ACC112 (cell line): ENCODE results near the gene MACF1.
A peak's percentile ranks its signal among the peaks of the same experiment; 100 is the strongest.
"Not testable (repeated sequence)": the region's sequence is repeated elsewhere in the genome, so short reads cannot be mapped to it uniquely, and the experiment has no call there.

Experiments used
- H2AFZ ChIP-seq: fragments of 200-600 bp; sonication (generic); one replicate; pipeline ENCODE4 v1.6.0; 2017; ENCODE audit warnings: antibody characterized with exemption, low read length; ENCODE audit not compliant: unreplicated experiment
- H3K27ac ChIP-seq: fragments of 200-600 bp; sonication (generic); 2 replicates; pipeline ENCODE4 v1.5.1; 2014; ENCODE audit warnings: low read depth, mild to moderate bottlenecking, antibody characterized with exemption, low read length, moderate library complexity
- H3K27me3 ChIP-seq: fragments of 200-600 bp; sonication (generic); 2 replicates; pipeline ENCODE4 v1.6.1; 2014; ENCODE audit warnings: mild to moderate bottlenecking, antibody characterized with exemption, low read length, moderate library complexity, mixed read lengths; ENCODE audit not compliant: insufficient read depth
- H3K36me3 ChIP-seq: fragments of 200-600 bp; sonication (generic); 2 replicates; pipeline ENCODE4 v1.6.1; 2016; ENCODE audit warnings: mild to moderate bottlenecking, antibody characterized with exemption, low read length, moderate library complexity, mixed read lengths; ENCODE audit not compliant: insufficient read depth
- H3K4me1 ChIP-seq: fragments of 200-600 bp; sonication (generic); one replicate; pipeline ENCODE4 v1.6.1; 2016; ENCODE audit warnings: low read length, mixed read lengths; ENCODE audit not compliant: insufficient read depth, unreplicated experiment, control insufficient read depth
- H3K4me3 ChIP-seq: fragments of 200-600 bp; sonication (generic); 2 replicates; pipeline ENCODE4 v1.5.1; 2014; ENCODE audit warnings: mild to moderate bottlenecking, low read depth, low read length
- H3K79me2 ChIP-seq: fragments of 200-600 bp; sonication (generic); one replicate; pipeline ENCODE4 v1.6.0; 2016; ENCODE audit warnings: low read length; ENCODE audit not compliant: control insufficient read depth, unreplicated experiment, insufficient read depth

Gene MACF1

DNA sequence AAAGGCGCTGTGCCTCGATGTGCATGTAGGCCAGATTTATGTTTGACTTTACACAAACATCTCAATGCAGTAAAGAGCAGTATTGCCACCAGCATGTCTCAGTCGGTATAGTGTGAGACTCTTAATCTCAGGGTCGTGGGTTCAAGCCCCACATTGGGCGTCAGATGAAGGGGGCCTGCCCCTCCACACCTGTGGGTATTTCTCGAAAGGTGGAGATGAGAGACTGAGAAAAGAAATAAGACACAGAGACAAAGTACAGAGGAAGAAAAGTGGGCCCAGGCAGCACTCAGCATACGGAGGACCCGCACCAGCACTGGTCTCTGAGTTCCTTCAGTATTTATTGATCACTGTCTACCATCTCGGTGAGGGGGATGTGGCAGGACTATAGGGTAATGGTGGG is 299.9 kb downstream of the MACF1 start:
- H3K79me2 ChIP-seq, H3K4me3 ChIP-seq, H3K36me3 ChIP-seq, H3K27ac ChIP-seq, H3K4me1 ChIP-seq, H3K27me3 ChIP-seq, H2AFZ ChIP-seq: not testable (repeated sequence)

DNA sequence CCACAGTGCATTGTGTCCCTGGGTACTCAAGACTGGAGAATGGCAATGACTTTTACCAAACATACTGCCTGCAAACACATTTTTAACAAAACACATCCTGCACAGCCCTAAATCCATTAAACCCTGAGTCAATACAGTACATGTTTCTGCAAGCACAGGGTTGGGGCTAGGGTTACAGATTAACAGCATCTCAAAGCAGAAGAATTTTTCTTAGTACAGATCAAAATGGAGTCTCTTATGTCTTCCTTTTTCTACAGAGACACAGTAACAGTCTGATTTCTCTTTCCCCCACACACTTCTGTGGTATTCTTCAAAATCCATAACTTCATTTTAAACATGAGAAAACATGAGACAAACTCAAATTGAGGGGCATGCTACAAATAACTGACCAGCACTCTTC is 300.8 kb downstream of the MACF1 start:
- Histone ChIP-seq H3K79me2 (no peaks in the 10 kb centered on the region), H3K4me3 (no peak overlapping the region), H3K4me1 (peaks cover 9% of the 10 kb centered on the region), H3K36me3 (no peaks in the 10 kb centered on the region), H2AFZ (no peak overlapping the region), H3K27me3 (no peaks in the 10 kb centered on the region), H3K27ac (no peak overlapping the region)

DNA sequence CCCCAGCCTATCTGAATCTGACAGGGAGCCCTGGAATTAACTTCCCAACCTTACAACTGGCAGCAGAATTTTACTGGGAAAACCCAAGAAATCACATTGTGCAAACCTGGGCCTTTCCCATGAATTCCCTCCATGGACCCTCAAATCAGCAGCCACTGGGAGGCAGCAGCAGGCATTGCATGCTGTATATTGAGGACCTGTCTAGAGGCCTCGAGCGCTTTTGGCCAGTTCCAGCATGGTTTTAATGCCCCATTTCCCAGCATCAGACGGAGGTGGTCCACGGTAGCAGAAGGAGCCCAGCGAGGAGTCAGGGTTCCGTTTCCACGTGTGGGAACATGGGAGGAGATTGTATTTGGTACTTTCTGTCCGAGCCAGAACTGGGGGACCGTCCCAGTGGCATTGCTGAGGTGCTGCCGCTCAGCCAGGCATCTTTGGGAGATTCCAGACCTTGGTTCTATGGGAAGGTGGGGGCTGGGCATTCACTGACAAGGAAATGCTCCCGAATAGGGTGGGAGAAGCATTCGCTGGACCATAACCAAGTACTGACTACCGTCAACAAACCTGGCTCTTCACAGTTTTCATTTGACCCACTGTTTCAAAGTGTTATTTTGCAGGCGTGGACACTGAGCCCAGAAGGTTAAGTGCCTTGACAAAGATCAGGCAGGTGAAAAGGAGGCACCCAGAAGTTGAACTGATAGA is 302.9 kb downstream of the MACF1 start:
- H3K4me1 ChIP-seq, result peaks cover 6% of the 10 kb centered on the region
- H3K27ac ChIP-seq, result no peak overlapping the region
- no peaks in the 10 kb centered on the region for H3K36me3 ChIP-seq
- H3K4me3 ChIP-seq, result no peak overlapping the region
- H2AFZ ChIP-seq, result no peak overlapping the region
- H3K27me3 ChIP-seq, result no peaks in the 10 kb centered on the region
- no peaks in the 10 kb centered on the region for H3K79me2 ChIP-seq

DNA sequence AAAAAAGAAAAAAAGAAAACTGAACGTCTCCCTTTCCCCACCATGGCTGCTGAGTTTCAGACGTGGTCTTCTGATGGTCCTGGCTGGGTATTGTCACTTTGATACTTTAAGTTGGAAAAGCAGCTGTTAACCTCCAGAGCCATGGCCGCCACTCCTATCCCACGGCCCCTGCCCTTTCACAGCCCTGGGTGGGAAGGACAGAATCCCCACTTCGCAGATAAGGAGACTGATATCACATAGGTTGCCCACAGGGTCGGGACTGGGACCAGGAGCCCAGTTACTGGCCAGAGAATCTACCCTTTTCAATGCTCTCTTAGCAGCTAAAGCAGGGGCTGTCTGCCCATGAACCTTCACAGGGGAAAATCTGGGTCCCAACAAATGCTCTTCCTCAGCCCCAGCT is 303.8 kb downstream of the MACF1 start:
- H3K36me3 ChIP-seq, result no peaks in the 10 kb centered on the region
- no peak overlapping the region for H3K4me3 ChIP-seq
- H3K4me1 ChIP-seq, result peaks cover 6% of the 10 kb centered on the region
- H3K27ac ChIP-seq, result no peak overlapping the region
- no peaks in the 10 kb centered on the region for H3K27me3 ChIP-seq
- no peak overlapping the region for H2AFZ ChIP-seq
- no peaks in the 10 kb centered on the region for H3K79me2 ChIP-seq

DNA sequence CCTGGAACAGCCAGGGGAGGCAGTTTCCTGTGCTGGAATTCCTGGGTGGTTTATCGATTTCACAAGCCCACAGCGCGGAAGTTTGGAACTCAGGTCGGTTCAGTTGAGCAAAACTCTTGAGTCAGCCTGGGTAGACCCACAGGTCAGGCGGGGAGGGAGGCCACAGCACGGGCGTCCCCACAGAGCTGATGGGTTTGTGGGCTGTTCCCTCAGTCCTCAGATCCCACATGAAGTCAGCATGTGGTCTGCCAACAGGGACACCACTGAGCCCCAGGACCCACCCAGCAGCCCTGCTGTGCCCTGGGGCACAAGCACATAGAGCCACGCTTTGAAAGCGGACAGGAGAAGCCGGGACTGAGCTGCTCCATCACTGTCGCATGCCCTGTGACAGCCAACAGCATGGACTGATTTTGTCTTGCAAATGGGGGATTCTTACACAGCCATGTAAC is 304.4 kb downstream of the MACF1 start:
- Histone ChIP-seq H3K36me3 (no peaks in the 10 kb centered on the region), H2AFZ (no peak overlapping the region), H3K27me3 (no peaks in the 10 kb centered on the region), H3K4me3 (no peak overlapping the region), H3K4me1 (peaks cover 6% of the 10 kb centered on the region), H3K27ac (no peak overlapping the region), H3K79me2 (no peaks in the 10 kb centered on the region)

DNA sequence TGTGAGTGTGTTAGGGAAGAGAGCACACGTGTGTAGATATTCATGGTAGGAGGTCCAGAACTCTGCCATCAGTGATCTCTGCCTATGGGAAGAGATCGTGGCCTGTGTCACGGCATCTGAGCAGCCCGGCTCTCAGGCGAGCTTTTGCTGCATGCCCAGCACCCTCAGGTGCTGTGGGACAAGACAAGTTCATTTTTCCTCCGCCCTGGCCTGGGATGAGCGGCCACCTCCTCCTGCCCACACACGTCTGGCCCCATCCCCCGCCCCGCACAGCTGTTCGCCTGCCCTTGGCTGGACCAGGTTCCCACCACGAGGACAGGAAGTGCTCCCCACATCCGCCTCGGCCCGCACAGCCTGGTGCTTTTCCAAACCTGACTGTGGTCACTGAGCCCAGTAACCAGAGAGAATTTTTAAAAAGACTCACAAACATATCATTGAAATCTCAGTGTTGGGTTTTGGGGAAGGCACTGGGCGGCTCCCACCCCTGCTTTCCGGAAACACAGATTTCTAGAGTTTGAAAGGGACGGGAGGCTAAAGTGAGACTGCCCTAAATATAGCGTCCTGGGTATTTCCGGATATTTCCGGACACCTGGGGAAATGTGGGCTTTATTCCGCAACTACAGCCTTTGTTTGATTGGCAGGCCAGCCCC is 305.0 kb downstream of the MACF1 start:
- H2AFZ ChIP-seq, result no peak overlapping the region
- no peak overlapping the region for H3K27ac ChIP-seq
- no peaks in the 10 kb centered on the region for H3K36me3 ChIP-seq
- H3K27me3 ChIP-seq, result no peaks in the 10 kb centered on the region
- H3K79me2 ChIP-seq, result no peaks in the 10 kb centered on the region
- peaks cover 6% of the 10 kb centered on the region for H3K4me1 ChIP-seq
- no peak overlapping the region for H3K4me3 ChIP-seq

DNA sequence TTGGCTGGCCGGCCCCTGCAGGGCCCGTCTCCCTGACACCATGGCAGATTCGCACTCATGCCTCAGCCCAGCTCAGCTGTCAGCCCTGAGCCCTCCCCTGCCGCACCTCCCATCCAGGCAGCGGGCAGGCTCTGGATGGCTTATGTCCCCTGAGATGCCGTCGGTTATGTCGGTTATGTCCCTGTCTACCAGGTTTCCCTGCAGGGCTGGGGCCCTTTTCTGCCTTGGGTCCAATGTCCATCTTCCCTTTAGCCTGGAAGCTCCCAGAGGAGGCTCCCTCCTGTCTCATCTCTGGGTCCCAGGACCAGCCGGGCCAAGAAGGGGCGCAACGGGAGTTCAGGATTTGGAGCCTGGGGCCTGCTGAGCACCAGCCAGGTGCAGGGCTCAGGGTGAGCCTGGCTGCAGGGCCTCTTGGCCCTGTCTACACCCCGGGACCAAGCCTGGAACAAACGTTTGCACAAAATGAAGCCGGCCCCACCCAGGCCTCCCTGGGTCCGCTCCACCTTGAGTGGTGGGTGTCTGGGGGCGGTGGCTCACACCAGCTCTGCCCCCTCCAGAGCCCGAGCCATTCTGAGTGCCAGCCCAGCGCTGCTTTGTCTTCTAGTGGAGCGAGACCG is 306.2 kb downstream of the MACF1 start:
- H2AFZ ChIP-seq, H3K4me3 ChIP-seq, H3K36me3 ChIP-seq, H3K27me3 ChIP-seq, H3K79me2 ChIP-seq, H3K4me1 ChIP-seq, H3K27ac ChIP-seq: not testable (repeated sequence)

DNA sequence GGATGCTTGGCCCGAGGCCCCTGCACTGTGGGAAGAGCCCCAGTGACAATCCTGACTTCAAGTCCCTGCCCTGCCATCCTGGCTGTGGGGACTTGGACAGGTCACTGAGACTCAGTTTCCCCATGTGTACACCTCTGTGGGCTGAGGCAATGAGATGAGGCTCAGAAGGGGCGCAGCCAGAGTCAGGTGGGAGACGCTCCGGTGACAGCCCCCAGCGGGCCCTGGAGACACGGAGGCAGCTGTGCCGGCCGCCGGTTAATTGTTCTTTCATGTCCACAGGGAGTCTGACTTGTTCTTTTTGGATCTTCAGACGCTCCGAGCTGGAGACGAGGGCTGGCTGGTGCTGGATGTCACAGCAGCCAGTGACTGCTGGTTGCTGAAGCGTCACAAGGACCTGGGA is 307.0 kb downstream of the MACF1 start:
- not testable (repeated sequence) for H3K4me3 ChIP-seq, H3K36me3 ChIP-seq, H3K27ac ChIP-seq, H3K27me3 ChIP-seq, H2AFZ ChIP-seq, H3K79me2 ChIP-seq, H3K4me1 ChIP-seq

DNA sequence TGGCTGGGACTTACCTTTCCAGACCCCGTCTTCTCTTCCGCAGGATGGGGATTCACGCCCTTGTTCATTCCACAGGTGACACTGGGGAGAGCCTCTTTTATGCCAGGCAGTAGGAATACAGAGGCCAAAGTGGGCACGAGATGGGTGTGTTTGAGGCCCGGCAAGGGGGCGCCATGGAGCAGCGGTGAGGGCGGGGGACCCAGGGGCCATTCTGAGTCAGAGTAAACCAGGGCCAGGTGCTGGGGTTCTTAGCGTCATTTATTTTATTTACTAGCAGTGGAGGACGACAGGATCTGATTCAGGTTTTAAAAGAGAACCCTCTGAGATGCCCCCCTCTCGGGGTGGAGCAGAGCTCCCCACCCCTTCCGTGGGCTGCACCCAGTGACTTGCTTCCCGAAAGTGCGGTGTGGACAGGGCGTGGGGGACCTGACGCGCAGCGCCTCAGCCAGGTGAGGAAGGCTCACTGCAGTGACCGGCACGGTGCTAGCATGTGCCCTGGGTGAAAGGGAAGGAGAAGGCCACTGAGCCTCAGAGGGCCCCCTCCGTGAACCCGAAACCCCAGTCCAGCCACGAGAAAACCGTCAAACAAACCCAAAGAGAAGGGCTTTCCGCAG is 307.8 kb downstream of the MACF1 start:
- not testable (repeated sequence) for H2AFZ ChIP-seq, H3K36me3 ChIP-seq, H3K4me1 ChIP-seq, H3K27me3 ChIP-seq, H3K79me2 ChIP-seq, H3K4me3 ChIP-seq, H3K27ac ChIP-seq

DNA sequence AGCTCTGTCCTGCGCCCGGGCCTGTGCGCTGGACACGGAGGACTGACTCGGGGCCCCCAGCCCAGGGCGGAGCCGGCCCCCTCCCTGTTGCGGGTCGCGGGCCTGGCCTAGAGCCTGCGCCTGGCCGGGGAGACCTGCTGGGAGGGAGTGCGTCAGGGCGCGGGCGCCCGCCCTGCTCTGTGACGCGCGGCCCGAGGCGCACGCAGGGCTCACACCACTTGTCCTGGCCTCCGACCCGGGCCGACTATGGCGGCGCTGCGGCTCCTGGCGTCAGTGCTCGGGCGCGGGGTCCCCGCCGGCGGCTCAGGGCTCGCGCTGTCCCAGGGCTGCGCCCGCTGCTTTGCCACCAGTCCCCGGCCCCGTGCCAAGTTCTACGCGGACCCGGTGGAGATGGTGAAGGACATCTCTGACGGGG is 310.2 kb downstream of the MACF1 start:
- not testable (repeated sequence) for H3K27ac ChIP-seq, H3K79me2 ChIP-seq, H2AFZ ChIP-seq, H3K36me3 ChIP-seq, H3K4me1 ChIP-seq, H3K27me3 ChIP-seq
- H3K4me3 ChIP-seq, result 0 out of 2 replicates have a peak overlapping the region, but pooled peaks have one; percentile 24
